ENCODE measurements around the gene PTPRN2. TPM values are rescaled to one million over a fixed set of nuclear protein-coding genes. Genes with fewer than 3 reads are reported as not detected.
A peak's percentile ranks its signal among the peaks of the same experiment; 100 is the strongest.

The PTPRN2 gene
- total RNA-seq, 1 donor from 2014 or later = 15.4 TPM

DNA sequence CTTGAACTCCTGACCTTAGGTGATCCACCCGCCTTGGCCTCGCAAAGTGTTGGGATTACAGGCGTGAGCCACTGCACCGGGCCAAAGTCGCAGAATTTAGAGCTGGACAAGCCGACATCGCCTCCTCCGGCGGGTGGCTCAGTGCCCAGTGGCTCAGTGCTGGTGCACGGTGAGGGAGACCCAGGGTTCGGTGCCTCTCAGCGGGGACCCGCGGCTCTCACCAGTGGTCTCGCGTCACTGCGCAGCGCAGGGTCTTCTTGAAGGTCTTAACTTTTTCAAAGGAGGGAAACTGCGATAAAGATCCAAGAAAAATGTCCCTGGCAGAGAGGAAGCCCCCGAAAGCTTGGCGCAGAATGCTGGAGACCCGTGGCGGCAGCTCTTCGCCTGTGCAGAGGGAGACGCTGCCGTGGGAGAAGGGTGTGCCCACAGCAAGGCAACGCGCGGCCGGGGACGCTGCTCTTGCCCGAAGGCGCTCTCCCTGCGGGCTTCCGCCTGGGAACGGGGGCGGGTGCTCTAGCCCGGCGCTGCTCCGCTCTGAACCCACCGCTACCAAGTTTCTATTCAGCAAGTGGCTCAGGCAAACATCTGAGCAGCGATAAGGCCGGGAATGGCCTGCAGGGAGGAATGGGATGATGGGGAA lies 926.5 kb downstream of the PTPRN2 start:
- Mint-ChIP-seq H3K4me3 (no peak overlapping the region), H3K9me3 (no peaks in the 10 kb centered on the region), H3K4me1 (ENCODE audit: unreplicated experiment) (no peaks in the 10 kb centered on the region), H3K27ac (no peak overlapping the region), H3K27me3 (peaks cover 3% of the 10 kb centered on the region), H3K36me3 (no peaks in the 10 kb centered on the region)
- DNase-seq (ENCODE audit: extremely low spot score, unreplicated experiment) = no peak
- TF ChIP-seq, protein P1, sequence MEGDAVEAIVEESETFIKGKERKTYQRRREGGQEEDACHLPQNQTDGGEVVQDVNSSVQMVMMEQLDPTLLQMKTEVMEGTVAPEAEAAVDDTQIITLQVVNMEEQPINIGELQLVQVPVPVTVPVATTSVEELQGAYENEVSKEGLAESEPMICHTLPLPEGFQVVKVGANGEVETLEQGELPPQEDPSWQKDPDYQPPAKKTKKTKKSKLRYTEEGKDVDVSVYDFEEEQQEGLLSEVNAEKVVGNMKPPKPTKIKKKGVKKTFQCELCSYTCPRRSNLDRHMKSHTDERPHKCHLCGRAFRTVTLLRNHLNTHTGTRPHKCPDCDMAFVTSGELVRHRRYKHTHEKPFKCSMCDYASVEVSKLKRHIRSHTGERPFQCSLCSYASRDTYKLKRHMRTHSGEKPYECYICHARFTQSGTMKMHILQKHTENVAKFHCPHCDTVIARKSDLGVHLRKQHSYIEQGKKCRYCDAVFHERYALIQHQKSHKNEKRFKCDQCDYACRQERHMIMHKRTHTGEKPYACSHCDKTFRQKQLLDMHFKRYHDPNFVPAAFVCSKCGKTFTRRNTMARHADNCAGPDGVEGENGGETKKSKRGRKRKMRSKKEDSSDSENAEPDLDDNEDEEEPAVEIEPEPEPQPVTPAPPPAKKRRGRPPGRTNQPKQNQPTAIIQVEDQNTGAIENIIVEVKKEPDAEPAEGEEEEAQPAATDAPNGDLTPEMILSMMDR (conservative IDR thresholded peaks at IDR 0.05) = no peak

DNA sequence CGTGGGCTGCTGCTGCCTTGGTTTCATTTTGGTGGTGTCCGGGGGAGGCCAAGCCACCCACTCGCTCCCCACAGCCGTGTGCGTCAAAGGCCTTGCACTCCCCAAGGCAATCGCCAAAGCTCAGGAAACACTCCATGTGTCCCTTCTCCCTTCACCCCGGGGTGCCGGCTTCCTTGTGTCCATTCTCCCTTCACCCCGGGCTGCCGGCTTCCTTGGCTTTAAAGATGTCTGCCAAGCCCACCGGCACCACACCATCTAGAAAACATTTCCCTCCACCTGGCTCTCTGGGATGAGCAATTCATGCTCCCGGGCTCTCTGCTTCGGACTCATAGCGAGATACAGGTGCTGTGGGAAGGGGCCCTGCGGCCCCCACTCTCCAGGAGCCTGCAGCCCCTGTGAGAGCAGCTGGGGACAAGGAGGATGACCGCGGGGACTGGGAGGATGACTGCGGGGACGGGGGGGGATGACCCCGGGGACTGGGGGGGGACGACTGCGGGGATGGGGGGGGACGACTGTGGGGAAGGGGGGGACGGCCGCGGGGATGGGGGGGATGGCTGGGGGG lies 928.7 kb downstream of the PTPRN2 start:
- no peak overlapping the region for H3K4me3 Mint-ChIP-seq
- no peak overlapping the region for H3K27ac Mint-ChIP-seq
- H3K27me3 Mint-ChIP-seq = peaks cover 3% of the 10 kb centered on the region
- no peaks in the 10 kb centered on the region for H3K4me1 Mint-ChIP-seq (ENCODE audit: unreplicated experiment)
- no peaks in the 10 kb centered on the region for H3K9me3 Mint-ChIP-seq
- H3K36me3 Mint-ChIP-seq = no peaks in the 10 kb centered on the region
- no peak for DNase-seq (ENCODE audit: extremely low spot score, unreplicated experiment)
- TF ChIP-seq, protein P1 (conservative IDR thresholded peaks at IDR 0.05) = no peak

DNA sequence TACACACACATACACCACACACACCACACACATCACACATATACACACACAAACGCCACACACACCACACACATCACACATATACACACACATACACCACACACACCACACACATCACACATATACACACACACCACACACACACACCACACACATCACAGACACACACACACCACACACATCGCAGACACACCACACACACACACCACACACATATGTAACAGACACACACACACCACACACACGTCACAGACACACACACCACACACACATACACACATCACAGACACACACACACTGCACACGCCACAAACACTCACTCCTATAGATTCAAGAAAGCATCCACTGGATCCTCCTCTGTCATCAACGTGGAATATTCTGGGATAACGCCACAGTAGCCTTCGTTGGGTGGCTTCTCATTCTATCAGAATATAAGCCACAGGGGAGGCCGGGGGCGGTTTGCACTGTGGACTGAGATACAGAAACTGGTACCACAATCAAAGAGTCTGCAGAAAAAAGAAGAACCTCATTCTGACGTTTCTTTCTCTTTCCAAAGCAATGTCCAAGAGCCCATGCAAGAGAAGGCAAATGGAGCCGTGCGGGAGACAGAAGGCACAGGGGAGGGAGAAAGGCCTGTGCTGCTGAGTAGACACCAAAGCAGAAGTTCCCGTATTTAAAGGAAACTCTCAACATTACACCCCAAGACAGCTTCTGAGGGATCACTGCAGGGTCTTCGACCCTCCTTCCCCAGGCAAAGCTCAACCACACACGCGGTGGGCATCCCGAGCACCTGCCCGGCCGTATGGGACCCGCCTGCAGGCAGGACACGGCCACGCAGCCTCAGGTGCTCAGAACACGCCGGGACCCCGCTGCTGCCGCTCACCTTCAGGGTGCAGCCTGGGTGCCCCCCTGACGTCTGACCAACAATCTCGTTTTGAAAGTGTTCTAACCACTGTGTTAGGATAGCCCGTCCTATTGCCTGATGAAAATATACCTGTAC lies 929.6 kb downstream of the PTPRN2 start:
- Mint-ChIP-seq H3K4me3 (no peak overlapping the region), H3K9me3 (no peaks in the 10 kb centered on the region), H3K4me1 (ENCODE audit: unreplicated experiment) (no peaks in the 10 kb centered on the region), H3K27me3 (peaks cover 3% of the 10 kb centered on the region), H3K36me3 (no peaks in the 10 kb centered on the region), H3K27ac (no peak overlapping the region)
- no peak for DNase-seq (ENCODE audit: extremely low spot score, unreplicated experiment)
- TF ChIP-seq, protein P1 (conservative IDR thresholded peaks at IDR 0.05) = no peak

DNA sequence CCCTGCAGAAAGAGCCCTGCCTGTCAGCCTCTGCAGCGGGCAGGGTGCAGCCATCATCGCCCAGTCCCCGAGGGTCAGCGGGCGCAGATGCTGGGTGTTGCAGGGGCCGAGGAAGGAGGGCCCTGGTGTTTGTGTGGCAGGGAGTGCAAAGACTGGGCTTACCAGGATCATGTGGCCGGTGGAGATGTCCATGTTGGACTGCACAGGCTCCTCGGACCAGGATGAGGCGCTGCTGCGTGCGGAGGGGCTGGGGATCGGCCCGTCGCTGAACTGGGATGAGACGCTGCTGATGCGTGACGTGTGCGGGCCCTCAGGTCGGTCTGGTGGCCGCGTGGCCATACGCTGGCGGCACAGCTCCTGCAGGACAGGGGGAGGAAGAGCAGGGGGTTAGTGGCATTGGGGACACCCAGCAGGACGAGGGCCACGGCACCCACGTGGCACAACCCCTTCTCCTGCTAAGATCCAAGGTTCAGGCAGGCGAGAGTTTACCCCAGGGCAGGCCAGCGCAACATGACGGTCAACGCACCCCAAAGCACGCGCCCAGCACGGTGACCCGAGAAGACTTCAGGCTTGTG lies 931.3 kb downstream of the PTPRN2 start:
- TF ChIP-seq, protein P1 (conservative IDR thresholded peaks at IDR 0.05) = peak; percentile 20
- H3K27ac Mint-ChIP-seq = no peak overlapping the region
- H3K4me1 Mint-ChIP-seq (ENCODE audit: unreplicated experiment) = no peaks in the 10 kb centered on the region
- peaks cover 3% of the 10 kb centered on the region for H3K27me3 Mint-ChIP-seq
- no peaks in the 10 kb centered on the region for H3K36me3 Mint-ChIP-seq
- no peak for DNase-seq (ENCODE audit: extremely low spot score, unreplicated experiment)
- H3K4me3 Mint-ChIP-seq = no peak overlapping the region
- H3K9me3 Mint-ChIP-seq = no peaks in the 10 kb centered on the region

DNA sequence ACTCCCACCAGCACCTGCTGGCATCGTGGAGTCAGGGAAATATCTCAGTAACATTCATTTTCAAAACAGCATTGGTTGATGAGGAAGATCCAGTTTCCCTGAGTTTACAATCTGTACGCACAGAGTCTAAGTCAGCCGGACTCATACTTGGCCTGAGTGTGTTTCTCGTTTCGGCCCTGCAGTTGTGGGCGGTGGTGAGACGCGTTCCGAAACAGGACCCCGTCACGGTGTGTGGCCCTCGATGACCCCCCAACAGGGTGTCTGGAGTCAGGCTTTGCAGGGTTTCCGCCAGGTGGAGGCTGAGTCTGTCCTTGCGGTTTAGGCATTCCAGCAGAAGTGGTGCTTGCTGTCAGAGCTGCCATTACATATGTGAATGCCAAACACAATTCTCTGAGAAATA lies 933.3 kb downstream of the PTPRN2 start:
- Mint-ChIP-seq H3K4me3 (no peak overlapping the region), H3K9me3 (no peaks in the 10 kb centered on the region), H3K27ac (no peak overlapping the region), H3K27me3 (no peaks in the 10 kb centered on the region), H3K36me3 (no peaks in the 10 kb centered on the region), H3K4me1 (ENCODE audit: unreplicated experiment) (no peaks in the 10 kb centered on the region)
- no peak for DNase-seq (ENCODE audit: extremely low spot score, unreplicated experiment)
- TF ChIP-seq, protein P1 (conservative IDR thresholded peaks at IDR 0.05) = no peak

Data from type B pancreatic cell (in vitro differentiated cells).